GM19463 (cell line): ENCODE results near the gene TALDO1.

Experiments used
- ATAC-seq: cut with Tn5 transposase; IDR thresholded peaks from one replicate; pipeline ENCODE4 v1.9.1; 2021; ENCODE audit warnings: mild to moderate bottlenecking, moderate library complexity; ENCODE audit not compliant: unreplicated experiment

TALDO1 gene

GRCh38 chr11:798093-798713, 50.9 kb downstream of the TALDO1 start, which contains the start of gene SLC25A22:
TSS of gene SLC25A22 (minus strand) at chr11:798281. CDS start at chr11:795006, 3,275 bp downstream.
- ATAC-seq: peak; percentile 63

GRCh38 chr11:799641-800316, 52.5 kb downstream of the TALDO1 start:
- no peak for ATAC-seq

GRCh38 chr11:800473-800872, 53.2 kb downstream of the TALDO1 start:
- no peak for ATAC-seq

DNA sequence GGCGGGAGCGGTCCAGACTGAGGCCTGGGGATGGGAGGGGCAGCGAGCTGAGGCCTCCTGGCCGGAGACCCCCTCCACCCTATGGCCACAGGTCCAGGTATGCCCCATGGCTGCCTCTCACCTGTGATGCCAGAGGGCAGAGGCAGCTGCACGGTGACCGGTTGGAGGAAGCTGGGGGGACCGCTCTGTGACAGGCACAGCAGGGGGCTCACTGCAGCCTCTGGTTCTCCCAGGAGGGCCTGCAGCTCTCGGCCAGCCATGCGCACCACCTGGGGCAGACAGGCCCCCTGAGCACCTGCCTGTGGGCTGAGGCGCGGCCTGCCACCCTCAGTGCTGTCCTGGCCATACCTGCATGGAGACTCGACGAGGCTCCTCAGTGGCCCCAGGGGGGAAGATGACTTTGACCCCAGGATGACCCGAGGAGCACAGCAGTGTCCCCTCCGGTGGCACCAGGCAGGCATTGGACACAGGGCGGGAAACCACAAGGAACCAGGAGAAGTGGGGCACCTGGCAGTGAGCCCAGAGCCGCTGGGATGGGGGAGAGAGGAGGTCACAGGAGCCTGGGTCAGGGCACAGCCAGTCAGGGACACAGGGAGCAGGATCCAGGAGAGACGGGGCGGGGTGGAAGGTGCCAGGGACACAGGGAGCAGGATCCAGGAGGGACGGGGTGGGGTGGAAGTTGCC, 54.0 kb downstream of the TALDO1 start:
- ATAC-seq: no peak

DNA sequence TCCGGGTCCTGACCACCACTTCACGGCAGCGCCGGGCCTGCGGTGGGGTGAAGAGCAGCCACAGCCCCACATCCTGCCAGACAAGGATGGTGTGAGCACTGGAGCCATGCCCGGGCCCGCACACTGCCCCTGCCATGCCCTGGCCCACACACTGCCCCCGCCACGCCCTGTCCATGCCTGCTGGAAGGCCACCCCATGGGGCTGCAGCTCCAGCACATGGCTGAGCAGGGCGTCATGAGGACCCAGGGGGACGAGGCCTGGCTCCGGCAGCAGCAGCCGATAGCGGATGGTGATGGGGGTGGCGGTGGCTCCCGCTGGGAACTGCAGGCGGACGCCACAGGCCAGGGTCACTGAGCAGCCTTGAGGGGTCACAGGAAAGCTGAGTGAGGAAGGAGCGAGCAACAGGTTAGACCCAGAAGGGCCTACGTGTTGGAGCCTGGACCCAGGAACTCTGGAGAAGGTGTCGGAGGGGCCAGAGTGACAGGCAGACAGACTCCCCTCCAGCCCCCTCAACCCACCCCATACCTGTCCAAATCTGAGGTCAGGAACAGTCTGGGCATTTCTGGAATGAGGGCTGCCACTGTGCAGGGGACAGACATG, 54.9 kb downstream of the TALDO1 start:
- ATAC-seq: no peak

DNA sequence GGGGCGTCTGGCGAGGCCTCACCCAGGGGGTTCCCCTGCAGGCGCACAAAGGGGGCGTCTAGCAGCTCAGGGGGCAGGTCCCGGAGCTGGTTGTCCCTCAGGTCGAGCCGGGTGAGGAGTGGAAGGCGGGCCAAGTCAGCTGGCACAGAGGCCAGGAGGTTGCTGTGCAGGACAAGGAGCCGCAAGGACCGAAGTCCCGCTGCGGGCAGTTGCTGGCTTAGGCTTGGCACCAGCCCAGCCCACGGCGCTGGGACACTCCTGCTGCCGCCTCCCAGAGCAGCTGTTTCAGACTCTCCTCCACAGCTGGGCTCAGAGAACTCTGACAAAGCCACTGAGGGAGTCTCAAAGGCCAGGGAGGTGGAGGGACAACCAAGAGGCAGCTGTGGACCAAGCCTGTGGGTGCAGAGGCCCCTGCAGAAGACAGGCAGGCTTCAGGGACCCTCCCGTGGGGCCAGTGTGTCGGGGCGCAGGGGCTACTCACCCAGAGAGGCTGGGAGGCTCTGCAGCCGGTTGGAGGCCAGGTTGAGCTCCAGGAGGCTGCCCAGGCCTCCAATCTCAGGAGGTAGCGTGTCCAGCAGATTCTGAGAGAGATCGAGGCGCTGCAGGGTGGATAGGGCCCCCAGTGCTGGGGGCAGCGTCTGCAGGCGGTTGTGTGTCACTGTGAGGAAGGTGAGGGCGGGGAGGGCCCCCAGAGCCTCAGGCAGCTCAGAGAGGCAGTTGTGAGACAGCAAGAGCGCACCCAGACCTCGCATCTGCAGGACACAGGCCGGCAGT, 55.6 kb downstream of the TALDO1 start:
- ATAC-seq: no peak

- no peak for ATAC-seq
These were observed 56.1 kb downstream of the TALDO1 start for GRCh38 chr11:803467-803742.

GRCh38 chr11:803770-804598, 56.7 kb downstream of the TALDO1 start:
- ATAC-seq: no peak

DNA sequence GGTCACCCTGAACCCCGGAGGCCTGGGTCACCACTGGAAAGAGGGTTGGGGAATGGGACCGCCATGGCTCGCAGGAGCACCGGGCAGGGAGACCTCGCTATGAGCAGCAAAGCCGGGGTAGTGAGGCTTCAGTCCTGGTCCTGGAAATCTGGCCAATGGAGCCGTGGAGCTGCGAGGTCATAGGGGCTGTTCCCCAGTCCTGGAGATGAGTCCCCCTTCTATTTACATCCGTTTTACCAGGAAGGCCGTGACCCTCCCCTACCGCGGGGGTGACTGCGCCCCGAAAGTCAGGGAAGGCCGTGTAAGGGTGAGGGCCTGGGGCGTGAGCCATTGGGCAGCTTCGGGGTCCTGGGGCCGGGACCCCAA, 57.3 kb downstream of the TALDO1 start:
- no peak for ATAC-seq

- ATAC-seq: no peak
These were observed 61.4 kb downstream of the TALDO1 start for GRCh38 chr11:808427-809286.

DNA sequence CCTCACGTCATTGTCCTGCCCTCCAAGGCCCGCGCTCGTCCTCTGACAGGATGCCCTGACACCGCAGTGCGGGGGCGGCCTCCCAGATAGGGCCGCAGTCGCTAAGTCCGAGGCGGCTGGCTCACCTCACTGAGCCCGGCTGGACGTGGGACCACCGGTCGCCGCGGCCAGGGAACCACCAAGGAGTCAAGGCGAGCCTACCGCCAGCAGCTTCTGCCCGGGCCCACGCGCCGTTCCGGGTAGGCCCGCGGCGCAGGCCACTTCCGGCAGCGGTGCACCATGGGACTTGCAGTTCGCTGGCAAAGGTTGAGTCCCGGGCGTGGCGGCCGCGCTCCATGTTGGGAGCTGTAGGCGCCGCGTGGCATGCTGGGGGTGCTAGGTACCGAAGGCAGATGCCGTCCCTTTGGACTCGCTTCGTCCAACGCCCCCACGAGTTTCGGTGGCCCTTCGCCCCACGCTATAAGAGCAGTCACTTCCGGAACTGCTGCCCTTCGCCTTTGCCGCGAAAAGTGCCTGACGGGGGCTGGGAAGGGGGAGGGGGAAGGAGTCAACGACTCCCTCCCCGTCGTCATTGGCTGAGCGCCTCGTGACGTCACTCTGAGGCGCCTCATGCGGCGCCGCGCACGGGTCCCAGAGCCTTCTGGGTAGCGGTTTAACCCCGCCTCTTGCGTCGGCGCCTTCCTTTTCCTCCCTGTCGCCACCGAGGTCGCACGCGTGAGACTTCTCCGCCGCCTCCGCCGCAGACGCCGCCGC, 62.2 kb downstream of the TALDO1 start, which contains the start of gene RPLP2:
Gene RPLP2, plus strand, starts transcription at position 681 of the 753 bp plus-strand sequence. CDS start 268 bp downstream, outside the sequence.
- ATAC-seq: peak; percentile 68

GRCh38 chr11:810040-810567, 62.8 kb downstream of the TALDO1 start:
- peak; percentile 2 for ATAC-seq

GRCh38 chr11:811446-812245, 64.4 kb downstream of the TALDO1 start:
- no peak for ATAC-seq

GRCh38 chr11:812390-812789, 65.1 kb downstream of the TALDO1 start:
- ATAC-seq: no peak

GRCh38 chr11:813072-813455, 65.8 kb downstream of the TALDO1 start:
- no peak for ATAC-seq

DNA sequence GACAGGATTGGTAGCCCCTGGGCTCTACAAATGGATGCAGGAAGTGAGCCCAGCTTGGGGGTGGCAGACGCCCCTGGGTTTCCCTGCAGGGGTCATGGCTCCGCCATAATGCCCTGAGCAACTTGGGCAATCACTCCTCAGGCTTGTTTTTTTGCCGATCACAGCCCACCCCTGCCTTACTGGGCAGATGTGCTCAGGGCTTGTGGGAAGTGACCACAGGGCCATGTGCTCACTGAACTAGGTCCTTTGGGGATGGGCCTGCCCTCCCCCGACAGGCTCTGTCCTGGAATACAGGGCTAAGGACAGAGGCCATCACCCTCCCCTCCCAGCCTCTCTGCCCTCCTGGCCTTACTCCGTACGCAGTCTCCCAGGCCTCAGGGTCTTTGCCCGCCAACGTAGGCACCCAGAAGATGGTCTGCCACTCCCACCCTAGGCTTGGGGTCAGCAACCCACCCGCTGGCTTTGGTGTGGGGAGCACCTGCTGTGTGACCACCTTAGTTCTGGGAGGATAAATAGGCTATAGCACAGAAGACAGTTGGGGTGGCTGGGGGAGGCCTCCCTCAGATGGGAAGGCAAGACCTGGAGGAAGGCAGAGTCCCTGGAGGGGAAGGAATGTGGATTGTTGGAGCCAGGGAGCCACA, 66.3 kb downstream of the TALDO1 start:
- ATAC-seq: no peak
